GM11168 (cell line): ENCODE measurements around the gene NCLN.
"Not testable (repeated sequence)": the region's sequence is repeated elsewhere in the genome, so short reads cannot be mapped to it uniquely, and the experiment has no call there.

Experiments
- in situ Hi-C: fragments of 300-500 bp; cut with MboI; formaldehyde crosslinking; loops from one replicate; pipeline ENCODE4 v1.12.0; 2022; ENCODE audit warnings: low sequenced_read_pairs; ENCODE audit not compliant: unreplicated experiment

NCLN gene

GRCh38 chr19:3221576-3221975, 35.8 kb downstream of the NCLN start:
- in situ Hi-C loops: not testable (repeated sequence)

- in situ Hi-C loops: no loop called here
Measured at GRCh38 chr19:3222709-3223108, 37.0 kb downstream of the NCLN start.

GRCh38 chr19:3224346-3225168, 38.8 kb downstream of the NCLN start, which contains the start of gene CELF5:
TSS of gene CELF5 (plus strand) at chr19:3224661. CDS start at chr19:3224740, 79 bp downstream.
- in situ Hi-C loops: no loop called here

- in situ Hi-C loops: no loop called here
Measured at GRCh38 chr19:3225169-3225485, 39.4 kb downstream of the NCLN start.

GRCh38 chr19:3225677-3226093, 40.0 kb downstream of the NCLN start:
- in situ Hi-C loops: no loop called here

- in situ Hi-C loops: no loop called here
Measured at GRCh38 chr19:3227054-3227626, 41.4 kb downstream of the NCLN start.

GRCh38 chr19:3229346-3229743, 43.6 kb downstream of the NCLN start:
- in situ Hi-C loops: no loop called here

- in situ Hi-C loops: no loop called here
Measured at GRCh38 chr19:3229888-3230496, 44.3 kb downstream of the NCLN start.

GRCh38 chr19:3231288-3231687, 45.6 kb downstream of the NCLN start:
- in situ Hi-C loops: no loop called here

- in situ Hi-C loops: no loop called here
Measured at GRCh38 chr19:3233116-3233515, 47.4 kb downstream of the NCLN start.

- in situ Hi-C loops: no loop called here
Measured at GRCh38 chr19:3233831-3234230, 48.1 kb downstream of the NCLN start.

- in situ Hi-C loops: no loop called here
Measured at GRCh38 chr19:3234800-3235199, 49.1 kb downstream of the NCLN start.

GRCh38 chr19:3235604-3236003, 49.9 kb downstream of the NCLN start:
- in situ Hi-C loops: not testable (repeated sequence)

- in situ Hi-C loops: no loop called here
Measured at GRCh38 chr19:3236272-3236671, 50.5 kb downstream of the NCLN start.

- in situ Hi-C loops: no loop called here
Measured at GRCh38 chr19:3238066-3238561, 52.4 kb downstream of the NCLN start.

GRCh38 chr19:3239367-3239766, 53.6 kb downstream of the NCLN start:
- in situ Hi-C loops: no loop called here

- in situ Hi-C loops: no loop called here
Measured at GRCh38 chr19:3243819-3244700, 58.3 kb downstream of the NCLN start.

GRCh38 chr19:3245050-3245449, 59.3 kb downstream of the NCLN start:
- in situ Hi-C loops: no loop called here

GRCh38 chr19:3248728-3249326, 63.1 kb downstream of the NCLN start:
- in situ Hi-C loops: no loop called here

GRCh38 chr19:3249408-3249807, 63.7 kb downstream of the NCLN start:
- in situ Hi-C loops: no loop called here
